ENCODE results near the gene SNX30. TPM values are rescaled to one million over a fixed set of nuclear protein-coding genes. Genes with fewer than 3 reads are reported as not detected.

SNX30 gene
- total RNA-seq, 1 donor: 22.0 TPM

DNA sequence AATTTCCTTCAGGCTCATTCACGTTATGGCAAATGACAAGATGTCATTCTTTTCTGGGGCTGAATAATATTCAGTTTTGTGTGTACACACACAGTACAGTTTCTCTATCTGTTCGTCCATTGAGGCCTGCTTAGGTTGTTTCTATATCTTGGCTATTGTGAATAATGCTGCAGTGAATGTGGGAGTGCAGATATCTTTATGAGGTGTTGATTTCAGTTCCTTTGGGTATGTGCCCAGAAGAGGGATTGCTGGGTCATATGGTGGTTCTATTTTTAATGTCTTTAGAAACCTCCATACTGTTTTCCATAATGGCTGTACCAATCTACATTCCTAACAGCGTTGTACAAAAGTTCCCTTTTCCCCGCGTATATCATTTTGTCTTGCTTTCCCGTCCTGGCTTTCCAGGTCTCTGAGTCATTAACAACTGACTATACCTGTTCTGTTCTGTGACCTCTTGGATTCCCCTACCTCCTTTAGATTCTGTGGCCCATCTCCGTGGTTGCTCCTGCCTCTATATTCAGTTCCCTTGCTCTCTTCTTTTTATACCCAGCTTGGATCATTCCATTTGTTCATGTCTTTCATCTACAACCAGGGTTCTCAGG lies 6.8 kb downstream of the SNX30 start:
- H3K4me3 ChIP-seq (ENCODE audit: low read depth, low read length): no peak overlapping the region
- peak; percentile 46 for DNase-seq (ENCODE audit: low read depth)
- TF ChIP-seq, protein P1, sequence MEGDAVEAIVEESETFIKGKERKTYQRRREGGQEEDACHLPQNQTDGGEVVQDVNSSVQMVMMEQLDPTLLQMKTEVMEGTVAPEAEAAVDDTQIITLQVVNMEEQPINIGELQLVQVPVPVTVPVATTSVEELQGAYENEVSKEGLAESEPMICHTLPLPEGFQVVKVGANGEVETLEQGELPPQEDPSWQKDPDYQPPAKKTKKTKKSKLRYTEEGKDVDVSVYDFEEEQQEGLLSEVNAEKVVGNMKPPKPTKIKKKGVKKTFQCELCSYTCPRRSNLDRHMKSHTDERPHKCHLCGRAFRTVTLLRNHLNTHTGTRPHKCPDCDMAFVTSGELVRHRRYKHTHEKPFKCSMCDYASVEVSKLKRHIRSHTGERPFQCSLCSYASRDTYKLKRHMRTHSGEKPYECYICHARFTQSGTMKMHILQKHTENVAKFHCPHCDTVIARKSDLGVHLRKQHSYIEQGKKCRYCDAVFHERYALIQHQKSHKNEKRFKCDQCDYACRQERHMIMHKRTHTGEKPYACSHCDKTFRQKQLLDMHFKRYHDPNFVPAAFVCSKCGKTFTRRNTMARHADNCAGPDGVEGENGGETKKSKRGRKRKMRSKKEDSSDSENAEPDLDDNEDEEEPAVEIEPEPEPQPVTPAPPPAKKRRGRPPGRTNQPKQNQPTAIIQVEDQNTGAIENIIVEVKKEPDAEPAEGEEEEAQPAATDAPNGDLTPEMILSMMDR (IDR thresholded peaks at IDR 0.05; ENCODE audit: insufficient read depth, low read length): no peak

DNA sequence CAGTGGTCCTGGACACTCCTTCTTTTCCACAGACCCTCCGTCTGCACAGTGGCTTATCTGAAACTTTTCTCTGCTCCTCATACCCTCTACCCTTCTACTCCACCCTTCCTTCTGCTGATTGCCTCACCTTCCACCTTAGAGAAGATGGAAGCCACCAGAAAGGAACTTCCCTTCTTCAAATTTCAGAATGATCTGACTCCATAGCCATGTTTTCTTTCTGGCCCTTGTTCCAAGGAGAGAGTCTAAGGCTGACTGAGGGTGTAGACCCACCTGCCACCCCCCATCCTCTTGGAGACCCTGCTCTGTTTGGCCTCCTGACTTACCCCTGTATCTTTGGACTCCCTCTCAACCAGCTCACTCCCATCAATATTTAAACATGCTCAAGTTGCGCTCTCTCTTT lies 7.4 kb downstream of the SNX30 start:
- no peak overlapping the region for H3K4me3 ChIP-seq (ENCODE audit: low read depth, low read length)
- TF ChIP-seq, protein P1 (IDR thresholded peaks at IDR 0.05; ENCODE audit: insufficient read depth, low read length): no peak
- no peak for DNase-seq (ENCODE audit: low read depth)

DNA sequence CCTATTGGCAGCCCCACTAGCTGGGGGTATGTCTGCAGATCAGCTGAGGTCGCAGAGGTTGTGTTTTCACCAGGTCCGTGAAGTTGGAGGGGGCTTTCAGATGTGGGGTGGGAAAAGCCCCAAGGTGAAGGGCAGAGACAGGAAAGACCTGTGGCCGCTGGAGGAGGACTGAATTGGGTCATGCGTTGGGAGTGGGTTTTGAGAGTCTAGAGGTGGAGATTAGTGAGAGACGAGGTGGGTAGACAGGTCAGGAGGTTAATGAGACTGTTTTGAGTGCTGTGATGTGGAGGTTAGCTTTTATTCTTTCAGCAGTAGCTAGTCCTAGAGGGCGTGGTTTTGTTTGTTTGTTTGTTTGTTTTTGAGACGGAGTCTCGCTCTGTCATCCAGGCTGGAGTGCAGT lies 10.3 kb downstream of the SNX30 start:
- TF ChIP-seq, protein P1 (IDR thresholded peaks at IDR 0.05; ENCODE audit: insufficient read depth, low read length): no peak
- no peak overlapping the region for H3K4me3 ChIP-seq (ENCODE audit: low read depth, low read length)
- DNase-seq (ENCODE audit: low read depth): no peak

DNA sequence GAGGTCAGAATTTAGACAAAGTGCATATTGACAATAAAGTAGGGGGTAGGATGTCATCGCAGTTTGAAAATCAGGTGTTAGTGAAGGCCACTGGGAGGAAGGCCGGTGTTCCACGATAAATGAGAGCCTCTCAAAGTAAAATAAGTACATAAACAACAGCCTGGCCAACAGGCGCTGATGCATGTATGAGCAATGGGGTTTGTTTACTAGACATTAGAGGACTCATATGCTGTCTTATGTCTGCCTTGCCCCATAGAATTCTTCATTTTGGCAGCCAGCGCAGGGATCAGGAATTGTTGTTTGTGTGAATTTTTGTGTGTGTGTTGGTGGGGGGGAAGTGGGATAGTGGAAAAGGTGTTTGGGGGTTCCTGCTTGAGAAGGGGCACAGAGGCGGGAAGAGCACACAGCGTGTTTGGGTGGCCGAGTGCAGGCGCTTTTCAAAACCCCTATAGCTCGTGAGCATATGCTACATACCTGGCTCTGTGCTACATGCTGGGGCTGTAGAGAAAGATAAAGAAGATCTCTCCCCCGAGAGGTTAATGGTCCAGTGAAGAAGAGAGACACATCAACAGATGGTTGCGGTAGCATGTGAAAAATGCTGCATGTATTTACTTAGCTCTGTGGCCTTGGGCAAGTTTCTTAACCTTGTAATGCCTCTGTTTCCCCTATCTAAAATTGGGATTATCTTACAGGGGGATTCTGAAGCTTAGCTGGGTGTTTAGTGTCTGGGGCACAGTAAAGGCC lies 11.5 kb downstream of the SNX30 start:
- no peak for DNase-seq (ENCODE audit: low read depth)
- TF ChIP-seq, protein P1 (IDR thresholded peaks at IDR 0.05; ENCODE audit: insufficient read depth, low read length): no peak

DNA sequence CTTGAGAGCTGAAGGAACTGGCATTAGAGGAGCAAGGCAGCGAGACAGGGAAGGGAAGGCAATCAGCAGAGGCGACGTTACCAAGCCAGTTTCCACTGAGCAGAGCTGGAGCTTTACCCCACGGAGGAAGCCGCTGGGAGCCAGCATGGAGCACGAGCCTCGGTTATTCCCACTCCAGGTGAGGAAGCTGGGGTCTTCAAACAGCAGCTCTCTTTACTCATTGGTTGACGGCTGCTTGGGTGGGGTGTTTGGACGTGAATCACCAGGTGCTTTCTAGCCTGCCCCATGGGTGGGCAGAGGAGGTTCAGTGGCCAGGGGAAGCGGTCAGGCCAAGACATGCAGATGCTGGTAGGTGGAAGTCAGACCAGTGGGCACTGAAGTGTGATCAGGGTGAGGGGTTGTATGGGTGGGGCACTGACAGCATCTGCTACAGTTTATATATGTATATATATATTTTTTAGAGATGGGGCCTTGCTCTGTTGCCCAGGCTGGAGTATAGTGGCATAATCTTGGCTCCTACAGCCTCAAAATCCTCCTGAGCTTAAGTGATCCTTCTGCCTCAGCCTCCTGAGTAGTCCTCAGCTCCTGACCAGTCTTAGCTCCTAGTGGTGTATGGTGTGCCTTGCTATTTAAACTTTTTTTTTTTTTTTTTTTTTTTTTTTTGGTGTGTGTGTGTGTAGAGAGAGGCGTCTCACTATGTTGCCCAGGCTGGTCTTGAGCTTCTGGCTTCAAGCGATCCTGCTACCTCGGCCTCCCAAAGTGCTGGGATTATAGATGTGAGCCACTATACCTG lies 12.4 kb downstream of the SNX30 start:
- TF ChIP-seq, protein P1 (IDR thresholded peaks at IDR 0.05; ENCODE audit: insufficient read depth, low read length): peak; percentile 2
- no peak for DNase-seq (ENCODE audit: low read depth)
- no peak overlapping the region for H3K4me3 ChIP-seq (ENCODE audit: low read depth, low read length)

More for the DNA sequence above, 11.5 kb downstream of the SNX30 start:
- no peak overlapping the region for H3K4me3 ChIP-seq (ENCODE audit: low read depth, low read length)

DNA sequence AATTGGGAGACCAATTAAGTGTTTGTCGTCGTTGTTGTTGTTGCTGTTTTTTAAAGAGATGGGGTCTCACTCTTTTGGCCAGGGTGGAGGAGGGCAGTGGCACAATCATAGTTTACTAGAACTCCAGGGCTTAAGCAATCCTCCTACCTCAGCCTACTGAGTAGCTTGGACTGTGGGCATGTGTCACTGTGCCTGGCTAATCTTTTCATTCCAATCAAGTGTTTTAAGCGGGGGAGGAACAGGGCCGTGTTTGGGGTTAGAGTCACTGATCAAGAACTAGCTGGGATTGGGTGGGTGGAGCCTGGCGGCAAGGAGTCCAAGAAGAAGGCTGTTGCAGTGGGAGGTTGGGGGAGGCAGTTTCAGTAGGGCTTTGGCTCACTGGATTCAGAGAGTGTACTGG lies 13.8 kb downstream of the SNX30 start:
- peak; percentile 62 for DNase-seq (ENCODE audit: low read depth)
- TF ChIP-seq, protein P1 (IDR thresholded peaks at IDR 0.05; ENCODE audit: insufficient read depth, low read length): no peak
- no peak overlapping the region for H3K4me3 ChIP-seq (ENCODE audit: low read depth, low read length)
